Hepatocyte (in vitro differentiated cells): ENCODE measurements around the gene KDM1A.

Experiments
- EZH2 ChIP-seq: fragments of 200-600 bp; sonication (generic); IDR thresholded peaks from 2 replicates; pipeline ENCODE4 v1.6.1; 2016; ENCODE audit warnings: antibody characterized with exemption, mild to moderate bottlenecking, borderline replicate concordance
- TF ChIP-seq, protein P1 (sequence below): fragments of 200-600 bp; sonication (generic); IDR thresholded peaks from 2 replicates; pipeline ENCODE4 v1.5.1; 2016; ENCODE audit warnings: antibody characterized with exemption, mild to moderate bottlenecking; ENCODE audit not compliant: poor library complexity

DNA sequence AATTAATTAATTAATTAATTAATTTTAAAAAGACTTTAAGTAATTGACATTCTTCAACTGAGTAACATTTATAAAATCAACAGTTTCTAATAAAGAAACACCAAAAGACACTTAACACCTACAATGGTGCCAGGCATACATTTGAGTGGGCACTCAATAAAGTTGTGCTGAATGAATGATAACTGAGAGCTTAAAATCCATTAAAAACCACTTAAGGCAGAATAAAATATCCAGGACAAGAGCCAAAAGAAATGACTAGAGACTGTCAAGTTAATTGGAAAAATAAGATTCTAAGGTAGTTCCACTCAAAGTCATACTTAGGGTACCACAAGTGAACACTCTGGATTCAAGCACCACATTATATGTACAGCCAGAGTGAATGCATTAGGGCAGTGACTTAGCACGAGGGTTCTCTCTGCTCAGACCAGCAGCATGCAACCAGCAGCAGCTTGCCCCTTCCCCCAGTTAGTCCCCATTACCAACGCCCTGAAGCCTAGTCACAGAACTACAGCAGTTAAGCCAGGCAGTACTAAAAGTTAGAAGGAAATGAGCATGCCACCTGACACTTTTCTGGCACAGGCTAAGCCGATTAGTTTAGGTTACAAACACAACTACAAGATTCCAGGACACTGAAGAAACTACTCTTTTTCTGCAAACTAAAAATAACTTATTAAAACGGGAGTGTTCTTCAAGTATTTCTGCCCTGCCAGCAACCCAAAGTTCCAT lies 102.9 kb downstream of the KDM1A start:
- TF ChIP-seq, protein P1, sequence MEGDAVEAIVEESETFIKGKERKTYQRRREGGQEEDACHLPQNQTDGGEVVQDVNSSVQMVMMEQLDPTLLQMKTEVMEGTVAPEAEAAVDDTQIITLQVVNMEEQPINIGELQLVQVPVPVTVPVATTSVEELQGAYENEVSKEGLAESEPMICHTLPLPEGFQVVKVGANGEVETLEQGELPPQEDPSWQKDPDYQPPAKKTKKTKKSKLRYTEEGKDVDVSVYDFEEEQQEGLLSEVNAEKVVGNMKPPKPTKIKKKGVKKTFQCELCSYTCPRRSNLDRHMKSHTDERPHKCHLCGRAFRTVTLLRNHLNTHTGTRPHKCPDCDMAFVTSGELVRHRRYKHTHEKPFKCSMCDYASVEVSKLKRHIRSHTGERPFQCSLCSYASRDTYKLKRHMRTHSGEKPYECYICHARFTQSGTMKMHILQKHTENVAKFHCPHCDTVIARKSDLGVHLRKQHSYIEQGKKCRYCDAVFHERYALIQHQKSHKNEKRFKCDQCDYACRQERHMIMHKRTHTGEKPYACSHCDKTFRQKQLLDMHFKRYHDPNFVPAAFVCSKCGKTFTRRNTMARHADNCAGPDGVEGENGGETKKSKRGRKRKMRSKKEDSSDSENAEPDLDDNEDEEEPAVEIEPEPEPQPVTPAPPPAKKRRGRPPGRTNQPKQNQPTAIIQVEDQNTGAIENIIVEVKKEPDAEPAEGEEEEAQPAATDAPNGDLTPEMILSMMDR: no peak
- TF ChIP-seq EZH2: no peak
